Measurements from ENCODE around the gene KSR1.

KSR1 gene

DNA sequence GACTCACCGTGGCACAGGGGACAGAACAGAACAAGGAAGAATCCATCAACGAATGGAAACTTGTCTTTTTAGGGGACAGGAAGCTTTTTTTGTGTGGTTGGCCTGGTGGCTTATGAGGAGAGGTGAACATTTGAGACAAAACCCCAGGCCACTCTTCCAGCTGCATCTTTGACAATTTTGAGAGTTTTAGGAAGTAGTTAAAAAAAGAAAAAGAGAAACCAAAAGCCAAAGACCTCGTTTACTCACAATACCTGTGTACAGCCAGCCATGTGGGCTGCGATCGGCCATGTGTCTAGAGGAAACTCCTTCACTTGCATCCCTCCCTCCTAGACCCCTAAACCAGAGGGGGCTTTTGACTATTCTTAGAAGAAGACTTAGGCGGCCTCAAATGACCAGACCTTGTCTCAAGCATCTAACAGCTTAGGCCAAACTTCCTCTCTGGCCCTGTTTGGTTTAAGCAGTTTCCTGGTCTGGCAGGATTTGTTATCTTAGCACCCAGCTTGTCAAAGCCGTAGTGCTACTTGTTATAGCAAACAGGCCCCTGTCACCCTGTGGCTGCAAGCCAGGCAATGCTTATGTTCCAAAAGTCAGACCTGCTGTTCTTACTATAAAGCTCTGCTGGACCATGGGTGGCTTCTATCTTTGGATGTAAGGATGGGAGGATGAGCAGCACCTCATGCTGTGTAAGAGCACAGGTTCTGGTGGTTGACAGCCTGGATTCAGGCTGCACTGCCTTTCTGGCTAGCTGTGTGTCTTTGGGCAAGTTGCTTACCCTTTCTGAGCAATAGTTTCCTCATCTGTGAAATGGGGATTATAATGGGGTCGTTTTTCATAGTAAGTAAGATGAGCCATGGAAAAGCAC lies 17.7 kb downstream of the KSR1 start:
- TF ChIP-seq SUZ12 (IDR thresholded peaks at IDR 0.05) (no peak), TARDBP (IDR thresholded peaks at IDR 0.05) (no peak), FOXA1 (IDR thresholded peaks at IDR 0.05) (no peak), ARNT (IDR thresholded peaks at IDR 0.05) (no peak), L3MBTL2 (conservative IDR thresholded peaks at IDR 0.05) (no peak), NFRKB (IDR thresholded peaks at IDR 0.05) (no peak), FOXK2 (IDR thresholded peaks at IDR 0.05) (no peak), ELF4 (IDR thresholded peaks at IDR 0.05) (no peak), ZNF384 (IDR thresholded peaks at IDR 0.05) (no peak), FOXM1 (IDR thresholded peaks at IDR 0.05; ENCODE audit: borderline replicate concordance) (no peak), LEF1 (IDR thresholded peaks at IDR 0.05; ENCODE audit: borderline replicate concordance) (no peak)
- TF ChIP-seq, protein P1, sequence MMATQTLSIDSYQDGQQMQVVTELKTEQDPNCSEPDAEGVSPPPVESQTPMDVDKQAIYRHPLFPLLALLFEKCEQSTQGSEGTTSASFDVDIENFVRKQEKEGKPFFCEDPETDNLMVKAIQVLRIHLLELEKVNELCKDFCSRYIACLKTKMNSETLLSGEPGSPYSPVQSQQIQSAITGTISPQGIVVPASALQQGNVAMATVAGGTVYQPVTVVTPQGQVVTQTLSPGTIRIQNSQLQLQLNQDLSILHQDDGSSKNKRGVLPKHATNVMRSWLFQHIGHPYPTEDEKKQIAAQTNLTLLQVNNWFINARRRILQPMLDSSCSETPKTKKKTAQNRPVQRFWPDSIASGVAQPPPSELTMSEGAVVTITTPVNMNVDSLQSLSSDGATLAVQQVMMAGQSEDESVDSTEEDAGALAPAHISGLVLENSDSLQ (IDR thresholded peaks at IDR 0.05), result no peak
- CTCF ChIA-PET, result interaction anchor here (0.7 kb wide), 1 partner anchor 38 kb away, joined by 4 read pairs; no protein-coding TSS in a partner anchor
- no peak for DNase-seq (ENCODE audit: extremely low spot score)
- POLR2A ChIA-PET, result no interaction called here

DNA sequence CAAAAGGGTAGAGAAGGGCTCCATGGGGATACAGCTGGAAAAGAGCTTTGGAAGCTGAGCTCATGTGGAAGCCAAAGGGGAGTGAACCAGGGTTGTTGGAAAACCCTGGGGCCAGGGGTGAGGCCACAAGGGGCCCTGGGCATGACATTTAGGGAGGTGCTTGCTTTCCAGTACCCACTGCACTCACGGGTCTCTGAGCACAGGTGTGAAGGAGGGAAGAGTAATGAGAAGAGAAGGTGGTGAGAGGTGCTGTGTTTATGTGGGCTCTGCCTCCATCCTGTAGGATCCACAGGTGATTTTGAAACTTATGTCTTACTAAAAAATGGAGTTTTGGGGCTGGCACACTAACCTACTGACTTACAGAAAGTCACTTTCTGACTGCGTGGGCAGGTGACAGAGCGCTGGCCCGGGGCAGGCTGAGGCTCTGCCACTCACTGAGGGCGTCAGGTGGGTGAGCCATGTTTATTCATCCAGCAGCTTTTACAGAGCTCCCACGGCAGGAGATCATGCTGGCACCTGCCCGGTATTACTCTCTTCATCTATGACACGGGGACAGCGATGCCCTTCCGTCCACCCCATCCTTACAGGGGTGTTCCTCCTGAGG lies 18.9 kb downstream of the KSR1 start:
- POLR2A ChIA-PET, result interaction anchor here (1.0 kb wide), 1 partner anchor 13 kb away, joined by 3 read pairs; no protein-coding TSS in a partner anchor
- DNase-seq (ENCODE audit: extremely low spot score), result no peak
- no peak for TF ChIP-seq FOXM1 (IDR thresholded peaks at IDR 0.05; ENCODE audit: borderline replicate concordance)
- no peak for TF ChIP-seq CTBP1 (IDR thresholded peaks at IDR 0.05; ENCODE audit: borderline replicate concordance)
- no peak for TF ChIP-seq ELF4 (IDR thresholded peaks at IDR 0.05)
- TF ChIP-seq NFRKB (IDR thresholded peaks at IDR 0.05), result no peak
- TF ChIP-seq ARNT (IDR thresholded peaks at IDR 0.05), result no peak
- no peak for TF ChIP-seq L3MBTL2 (conservative IDR thresholded peaks at IDR 0.05)
- no peak for TF ChIP-seq BHLHE40 (IDR thresholded peaks at IDR 0.05; ENCODE audit: borderline replicate concordance)
- no peak for TF ChIP-seq TARDBP (IDR thresholded peaks at IDR 0.05)
- no peak for TF ChIP-seq FOXK2 (IDR thresholded peaks at IDR 0.05)
- no peak for TF ChIP-seq SP1 (IDR thresholded peaks at IDR 0.05)
- TF ChIP-seq LEF1 (IDR thresholded peaks at IDR 0.05; ENCODE audit: borderline replicate concordance), result no peak
- TF ChIP-seq HDGF (IDR thresholded peaks at IDR 0.05; ENCODE audit: borderline replicate concordance), result no peak
- no peak for TF ChIP-seq SUZ12 (IDR thresholded peaks at IDR 0.05)
- no peak for TF ChIP-seq FOXA1 (IDR thresholded peaks at IDR 0.05)
- no peak for TF ChIP-seq ZNF384 (IDR thresholded peaks at IDR 0.05)
- CTCF ChIA-PET, result no interaction called here

DNA sequence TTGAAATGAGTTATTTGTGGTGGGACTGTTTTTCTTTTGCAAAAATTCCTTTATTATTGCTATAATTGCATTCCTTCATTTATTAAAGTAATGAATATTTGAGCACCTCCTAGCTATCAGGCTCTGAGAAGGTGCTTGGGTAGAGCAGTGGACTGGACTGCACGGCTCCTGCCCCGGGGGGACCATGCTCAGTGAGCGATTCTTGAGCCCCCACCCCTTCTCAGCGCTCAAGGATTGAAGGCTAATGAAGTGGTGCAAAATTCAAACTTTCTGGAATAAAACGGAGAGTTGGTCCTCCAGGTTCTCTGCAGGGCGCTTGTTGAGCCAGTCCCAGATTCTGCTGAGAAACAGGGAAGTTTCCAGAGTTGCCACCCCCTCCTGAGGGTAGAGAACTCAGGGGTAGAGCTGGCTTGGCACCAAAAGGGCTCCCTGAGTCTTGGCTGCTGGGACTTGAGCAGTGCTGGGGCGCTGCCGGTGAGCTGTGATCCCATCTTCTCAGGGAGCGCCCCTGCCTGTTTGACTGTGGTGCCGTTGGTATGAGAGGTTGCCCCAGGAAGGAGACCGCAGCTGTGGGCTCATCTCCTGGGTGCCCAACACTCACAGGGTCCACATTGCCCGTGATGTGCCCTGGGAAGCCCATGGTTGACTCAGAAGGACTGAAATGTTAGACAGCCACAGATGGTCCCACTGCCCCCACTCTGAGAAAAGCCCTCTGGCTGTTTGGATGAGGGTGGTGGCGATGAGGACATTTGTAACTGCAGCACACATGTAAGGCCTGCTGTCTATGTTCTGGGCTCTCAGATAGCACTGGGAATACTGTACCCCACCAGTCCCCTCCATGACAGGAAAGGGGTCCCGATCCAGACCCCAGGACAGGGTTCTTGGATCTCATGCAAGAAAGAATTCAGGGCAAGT lies 20.0 kb downstream of the KSR1 start:
- no peak for TF ChIP-seq TARDBP (IDR thresholded peaks at IDR 0.05)
- no peak for TF ChIP-seq NFRKB (IDR thresholded peaks at IDR 0.05)
- no peak for TF ChIP-seq ELF4 (IDR thresholded peaks at IDR 0.05)
- no peak for TF ChIP-seq L3MBTL2 (conservative IDR thresholded peaks at IDR 0.05)
- no peak for TF ChIP-seq ZNF384 (IDR thresholded peaks at IDR 0.05)
- TF ChIP-seq SP1 (IDR thresholded peaks at IDR 0.05), result no peak
- DNase-seq (ENCODE audit: extremely low spot score), result no peak
- POLR2A ChIA-PET, result interaction anchor here (1.0 kb wide), 1 partner anchor 15 kb away, joined by 3 read pairs; no protein-coding TSS in a partner anchor
- CTCF ChIA-PET, result no interaction called here

DNA sequence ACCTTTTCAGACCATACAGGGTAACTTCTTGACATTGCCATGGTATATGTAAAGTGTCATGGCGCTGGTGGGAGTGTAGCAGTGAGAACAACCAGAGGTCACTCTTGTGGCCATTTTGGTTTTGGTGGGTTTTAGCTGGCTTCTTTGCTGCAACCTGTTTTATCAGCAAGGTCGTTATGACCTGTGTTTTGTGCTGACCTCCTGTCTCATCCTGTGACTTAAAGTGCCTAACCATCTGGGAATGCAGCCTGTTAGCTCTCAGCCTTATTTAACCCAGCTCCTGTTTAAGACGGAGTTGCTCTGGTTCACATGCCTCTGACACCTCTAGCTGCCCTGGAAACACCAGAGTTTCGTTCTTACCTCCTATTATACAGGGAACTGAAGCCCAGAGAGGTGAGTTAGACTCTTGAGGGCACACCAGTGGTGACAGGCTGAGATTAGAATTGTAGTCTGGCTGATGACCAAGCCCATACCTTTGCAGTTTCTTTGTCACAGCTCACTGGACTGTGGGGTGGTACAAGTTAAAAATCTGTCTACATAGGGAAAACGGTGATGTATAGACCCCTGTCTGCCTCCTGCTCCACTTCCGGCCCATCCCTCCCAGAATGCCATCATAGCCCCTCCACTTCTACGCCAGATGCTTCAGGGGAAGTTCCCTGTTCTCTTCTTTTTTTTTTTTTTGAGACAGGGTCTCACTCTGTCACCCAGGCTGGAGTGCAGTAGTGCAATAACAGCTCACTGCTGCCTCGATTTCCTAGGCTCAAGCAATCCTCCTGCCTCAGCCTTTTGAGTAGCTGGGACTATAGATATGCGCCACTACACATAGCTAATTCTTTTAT lies 21.0 kb downstream of the KSR1 start:
- POLR2A ChIA-PET, result interaction anchor here (1.0 kb wide), 1 partner anchor 21 kb away, joined by 4 read pairs; the partner anchor contains the start of gene KSR1
- TF ChIP-seq ZNF384 (IDR thresholded peaks at IDR 0.05), result no peak
- no peak for TF ChIP-seq L3MBTL2 (conservative IDR thresholded peaks at IDR 0.05)
- TF ChIP-seq FOXA1 (IDR thresholded peaks at IDR 0.05), result no peak
- TF ChIP-seq FOXK2 (IDR thresholded peaks at IDR 0.05), result no peak
- TF ChIP-seq SP1 (IDR thresholded peaks at IDR 0.05), result no peak
- TF ChIP-seq LEF1 (IDR thresholded peaks at IDR 0.05; ENCODE audit: borderline replicate concordance), result no peak
- TF ChIP-seq BHLHE40 (IDR thresholded peaks at IDR 0.05; ENCODE audit: borderline replicate concordance), result no peak
- TF ChIP-seq, protein P1 (IDR thresholded peaks at IDR 0.05), result no peak
- no peak for TF ChIP-seq NFRKB (IDR thresholded peaks at IDR 0.05)
- no peak for TF ChIP-seq SUZ12 (IDR thresholded peaks at IDR 0.05)
- TF ChIP-seq FOXM1 (IDR thresholded peaks at IDR 0.05; ENCODE audit: borderline replicate concordance), result no peak
- no peak for TF ChIP-seq ELF4 (IDR thresholded peaks at IDR 0.05)
- CTCF ChIA-PET, result no interaction called here
- no peak for DNase-seq (ENCODE audit: extremely low spot score)

DNA sequence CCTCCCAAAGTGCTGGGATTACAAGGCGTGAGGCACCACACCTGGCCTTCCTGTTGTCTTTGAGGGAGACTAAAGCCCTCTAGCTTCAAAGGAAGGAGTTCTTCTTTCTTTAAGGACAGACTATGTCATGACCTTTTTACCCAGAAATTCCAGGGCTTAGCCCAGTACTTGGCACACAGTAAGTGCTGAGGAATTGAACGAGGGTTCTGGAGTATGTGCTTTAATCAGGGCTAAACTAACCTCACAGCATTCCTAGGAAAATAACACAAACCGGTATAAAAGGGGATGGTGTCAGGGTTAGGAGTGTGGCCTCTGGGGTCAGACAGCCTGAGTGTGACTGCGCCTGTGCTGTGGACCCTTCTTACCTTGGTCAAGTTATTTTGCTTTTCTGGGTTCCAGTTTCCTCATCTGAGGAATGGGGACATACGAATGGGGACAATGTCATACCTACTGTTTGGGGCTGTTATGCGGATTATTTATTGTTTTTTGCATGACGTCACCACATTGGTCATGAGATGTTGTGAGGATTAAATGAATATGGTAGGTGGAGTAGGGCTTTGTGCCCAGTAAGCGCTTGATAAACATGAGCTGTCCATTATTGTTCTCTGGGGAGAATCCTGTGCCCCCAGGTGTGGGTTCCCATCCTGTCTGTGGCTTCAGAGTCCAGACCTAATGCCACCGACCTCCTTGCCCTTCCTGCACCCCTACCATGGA lies 21.9 kb downstream of the KSR1 start:
- DNase-seq (ENCODE audit: extremely low spot score), result no peak
- POLR2A ChIA-PET, result interaction anchor here (1.0 kb wide), 1 partner anchor 22 kb away, joined by 4 read pairs; the partner anchor contains the start of gene KSR1
- CTCF ChIA-PET, result no interaction called here
- no peak for TF ChIP-seq L3MBTL2 (conservative IDR thresholded peaks at IDR 0.05)
- no peak for TF ChIP-seq FOXM1 (IDR thresholded peaks at IDR 0.05; ENCODE audit: borderline replicate concordance)
- TF ChIP-seq BHLHE40 (IDR thresholded peaks at IDR 0.05; ENCODE audit: borderline replicate concordance), result no peak
- TF ChIP-seq FOXA1 (IDR thresholded peaks at IDR 0.05), result no peak
- no peak for TF ChIP-seq SUZ12 (IDR thresholded peaks at IDR 0.05)
- TF ChIP-seq NFRKB (IDR thresholded peaks at IDR 0.05), result no peak
- TF ChIP-seq TARDBP (IDR thresholded peaks at IDR 0.05), result no peak
- TF ChIP-seq, protein P1 (IDR thresholded peaks at IDR 0.05), result no peak
- TF ChIP-seq ARNT (IDR thresholded peaks at IDR 0.05), result no peak
- no peak for TF ChIP-seq ZNF384 (IDR thresholded peaks at IDR 0.05)
- no peak for TF ChIP-seq HDGF (IDR thresholded peaks at IDR 0.05; ENCODE audit: borderline replicate concordance)
- TF ChIP-seq FOXK2 (IDR thresholded peaks at IDR 0.05), result no peak
- TF ChIP-seq LEF1 (IDR thresholded peaks at IDR 0.05; ENCODE audit: borderline replicate concordance), result no peak
- no peak for TF ChIP-seq SP1 (IDR thresholded peaks at IDR 0.05)
- TF ChIP-seq CTBP1 (IDR thresholded peaks at IDR 0.05; ENCODE audit: borderline replicate concordance), result no peak
- no peak for TF ChIP-seq ELF4 (IDR thresholded peaks at IDR 0.05)
